HepG2 (cell line): ENCODE measurements around the gene CCDC142. TPM values are rescaled to one million over a fixed set of nuclear protein-coding genes. Genes with fewer than 3 reads are reported as not detected.
"Not testable (repeated sequence)": the region's sequence is repeated elsewhere in the genome, so short reads cannot be mapped to it uniquely, and the experiment has no call there.

Experiments
- ATAC-seq: fragments of 200-7000 bp; cut with Tn5 transposase; 3 replicates; pipeline ENCODE4 v1.9.1; 2020; ENCODE audit warnings: mild to moderate bottlenecking, moderate library complexity
- BruUV-seq: library from RNA; stranded (reverse); fragments of 400-500 nt; replicated peaks from 2 replicates; lab custom pipeline; 2021; lab: Mats Ljungman, UMichigan
- CTCF ChIA-PET: fragments of 300-600 bp; formaldehyde crosslinking; extraction: SDS; loops from one replicate; lab custom pipeline; 2021; ENCODE audit warnings: low total read pairs, inconsistent platforms, low intra/inter-chr PET ratio; lab: Yijun Ruan, JAX
- POLR2A ChIA-PET: fragments of 350-600 bp; sonication (Branson Sonifier 250); formaldehyde crosslinking; loops from one replicate; lab custom pipeline; 2020; ENCODE audit warnings: antibody characterized with exemption, inconsistent platforms; lab: Yijun Ruan, JAX
- DNase-seq: peaks from one replicate; pipeline ENCODE4 v3.0.0-alpha.2; 2015; ENCODE audit warnings: low spot score
- FAIRE-seq: peaks from 3 replicates; lab custom pipeline; 2011; peaks lifted over from hg19 to GRCh38; lab: Jason Lieb, UNC
- H2AFZ ChIP-seq: one replicate; pipeline ENCODE4 v1.6.1; 2011; ENCODE audit warnings: low read length, inconsistent platforms
- H3K27ac ChIP-seq: fragments of 300-600 bp; 3 replicates; pipeline ENCODE4 v1.8.0; 2011; ENCODE audit warnings: mixed run types, mild to moderate bottlenecking, mixed read lengths, low read length, inconsistent platforms; ENCODE audit not compliant: insufficient read depth; ENCODE audit errors: extremely low read length
- H3K27me3 ChIP-seq, 2 experiments: fragments of 200-600 bp in 1 of 2; 2 replicates in 1 of 2; 3 replicates in 1 of 2; pipeline versions ENCODE4 v1.6.0 to v1.8.0; 2011; ENCODE audit warnings: low read length in 2 of 2, mild to moderate bottlenecking in 2 of 2, moderate library complexity in 2 of 2, inconsistent platforms in 1 of 2; ENCODE audit not compliant: insufficient read depth in 2 of 2, control insufficient read depth in 1 of 2
- H3K36me3 ChIP-seq, 2 experiments: fragments of 200-600 bp in 1 of 2; replicated peaks in 1 of 2; 2 replicates in 1 of 2; 3 replicates in 1 of 2; pipeline versions ENCODE4 v1.5.1 to v1.8.0; 2011; ENCODE audit warnings: low read length in 2 of 2, inconsistent platforms in 1 of 2; ENCODE audit not compliant: insufficient read depth in 2 of 2, control insufficient read depth in 1 of 2
- H3K4me1 ChIP-seq: 2 replicates; pipeline ENCODE4 v1.5.1; 2012; ENCODE audit warnings: low read length, inconsistent platforms; ENCODE audit not compliant: insufficient read depth
- H3K4me2 ChIP-seq: 2 replicates; pipeline ENCODE4 v1.6.0; 2011; ENCODE audit warnings: low read depth, low read length, inconsistent platforms
- H3K4me3 ChIP-seq, 3 experiments: fragments of 200-600 bp in 1 of 3; sonication (generic), shearing (Covaris generic) in 1 of 3; replicated peaks in 1 of 3; 2 replicates each; pipeline ENCODE4 v1.5.1; 2011 to 2016; ENCODE audit warnings: low read length in 3 of 3, inconsistent platforms in 2 of 3, low read depth in 2 of 3, mild to moderate bottlenecking in 2 of 3, control low read depth in 1 of 3, mixed read lengths in 1 of 3; ENCODE audit not compliant: insufficient read depth in 1 of 3
- H3K79me2 ChIP-seq: one replicate; pipeline ENCODE4 v1.6.1; 2011; ENCODE audit warnings: low read length, inconsistent platforms; ENCODE audit not compliant: insufficient read depth
- H3K9ac ChIP-seq: 2 replicates; pipeline ENCODE4 v1.6.0; 2011; ENCODE audit warnings: mild to moderate bottlenecking, low read depth, low read length, inconsistent platforms; ENCODE audit not compliant: insufficient read depth
- H3K9me3 ChIP-seq: 2 replicates; pipeline ENCODE4 v1.5.1; 2012; ENCODE audit warnings: mild to moderate bottlenecking, low read length
- H4K20me1 ChIP-seq: 2 replicates; pipeline ENCODE4 v1.6.0; 2011; ENCODE audit warnings: inconsistent platforms, mild to moderate bottlenecking, low read length, moderate library complexity; ENCODE audit not compliant: insufficient read depth
- AGO1 ChIP-seq: fragments of 200-400 bp; formaldehyde crosslinking; IDR thresholded peaks from 2 replicates; pipeline ENCODE4 v1.6.1; 2017; ENCODE audit warnings: mild to moderate bottlenecking, low read depth, low read length, moderate library complexity; ENCODE audit not compliant: poor library complexity, severe bottlenecking
- AGO2 ChIP-seq: fragments of 200-400 bp; formaldehyde crosslinking; optimal IDR thresholded peaks from 2 replicates; pipeline ENCODE3; 2017; ENCODE audit warnings: mild to moderate bottlenecking, low read depth, low read length, moderate library complexity
- NONO ChIP-seq, 2 experiments: fragments of 450-650 bp in 1 of 2; sonication (generic) in 1 of 2; formaldehyde crosslinking in 1 of 2; IDR thresholded peaks in 1 of 2; conservative IDR thresholded peaks in 1 of 2; 2 replicates each; pipeline versions ENCODE4 v1.6.1 to v1.8.0; 2017 to 2022; ENCODE audit warnings: mild to moderate bottlenecking in 1 of 2, missing genetic modification reagents in 1 of 2, moderate library complexity in 1 of 2
- PHF8 ChIP-seq: sonication (generic); formaldehyde crosslinking; IDR thresholded peaks from 2 replicates; pipeline ENCODE4 v1.5.0; 2020; ENCODE audit warnings: missing genetic modification reagents
- REL ChIP-seq: sonication (generic); formaldehyde crosslinking; conservative IDR thresholded peaks from 2 replicates; pipeline ENCODE4 v1.8.0; 2022; ENCODE audit warnings: mild to moderate bottlenecking, missing genetic modification reagents, moderate library complexity
- ZBTB38 ChIP-seq: sonication (generic); formaldehyde crosslinking; IDR thresholded peaks from 2 replicates; pipeline ENCODE4 v1.5.1; 2020; ENCODE audit warnings: mild to moderate bottlenecking, missing genetic modification reagents
- ZC3H13 ChIP-seq: sonication (generic); formaldehyde crosslinking; IDR thresholded peaks from 2 replicates; pipeline ENCODE4 v1.8.1; 2023; ENCODE audit warnings: mild to moderate bottlenecking, missing genetic modification reagents, moderate library complexity
- ZGPAT ChIP-seq: IDR thresholded peaks from 2 replicates; pipeline ENCODE4 v1.6.1; 2016; ENCODE audit warnings: mild to moderate bottlenecking
- ZNF558 ChIP-seq: sonication (generic); formaldehyde crosslinking; IDR thresholded peaks from 2 replicates; pipeline ENCODE4 v1.9.0; 2022; ENCODE audit warnings: mild to moderate bottlenecking, missing genetic modification reagents, borderline replicate concordance
- ZNF589 ChIP-seq: sonication (generic); formaldehyde crosslinking; conservative IDR thresholded peaks from 2 replicates; pipeline ENCODE4 v1.8.0; 2022; ENCODE audit warnings: mild to moderate bottlenecking, moderate library complexity, missing genetic modification reagents
- ZNF772 ChIP-seq: sonication (generic); formaldehyde crosslinking; IDR thresholded peaks from 2 replicates; pipeline ENCODE4 v1.5.0; 2020; ENCODE audit warnings: mild to moderate bottlenecking, missing genetic modification reagents
- WGBS: methylation state at CpG from one replicate; pipeline ENCODE4 v1.1.6; 2017; ENCODE audit warnings: low lambda C conversion rate; 5-methylcytosine and 5-hydroxymethylcytosine counted together
- in situ Hi-C: cut with HindIII; loops from 2 replicates; pipeline ENCODE4 v1.10.0; 2017; ENCODE audit warnings: low pct_unique_long_range_greater_than_20kb; ENCODE audit not compliant: extremely low pct_ligation_motif_present
- intact Hi-C: fragments of 100-400 bp; cut with micrococcal nuclease; formaldehyde crosslinking; loops from one replicate; pipeline ENCODE4 v1.10.0; 2022; ENCODE audit not compliant: unreplicated experiment
- polyA plus RNA-seq, 8 experiments: library from polyadenylated mRNA; depleted of rRNA in 3 of 8; stranded (reverse) in 7 of 8; unstranded in 1 of 8; fragments of >200 nt; fragmentation: Illumina TruSeq in 4 of 8; extraction: Trizol in 4 of 8; gene quantifications; 2 replicates each; pipeline versions ENCODE4 v1.2.1 to v1.2.3, GENCODE V29; 2011 to 2016; ENCODE audit warnings: low read depth in 4 of 8, missing spikeins in 1 of 8, mixed read lengths in 1 of 8; ENCODE audit not compliant: insufficient read depth in 1 of 8
- total RNA-seq, 5 experiments: library from RNA; depleted of rRNA; stranded (reverse); fragments of >200 nt; fragmentation: Illumina TruSeq; extraction: Trizol; gene quantifications; 2 replicates each; pipeline ENCODE4 v1.2.3, GENCODE V29; 2016; ENCODE audit warnings: low read depth in 1 of 5

The CCDC142 gene
- total and polyA plus RNA-seq, 2 of the 13 experiments (the other 11 are each of a cell fraction or from before 2014, with no cell fraction given), result 14.7 to 30.4 TPM

- TF ChIP-seq PHF8 (CRISPR knock-in tag) (peak; percentile 15; the same call in 1 of the 2 replicates), ZBTB38 (CRISPR knock-in tag) (peak; percentile 81)
Observed at GRCh38 chr2:74461187-74462053, 21.4 kb downstream of the CCDC142 start (continued).

- Histone ChIP-seq H3K79me2 (peaks cover 44% of the 10 kb centered on the region), H3K36me3 (peaks cover 1 to 24% of the 10 kb centered on the region in 2 experiments), H3K4me1 (peaks cover 40% of the 10 kb centered on the region)
- BruUV-seq; H3K27me3 ChIP-seq; intact Hi-C loops; H4K20me1 ChIP-seq; H3K27ac ChIP-seq; DNase-seq; H3K4me3 ChIP-seq; H3K9ac ChIP-seq; FAIRE-seq; ATAC-seq; H3K9me3 ChIP-seq; H3K4me2 ChIP-seq; CTCF ChIA-PET; in situ Hi-C loops; H2AFZ ChIP-seq; TF ChIP-seq NONO (IDR thresholded peaks at IDR 0.05): not testable (repeated sequence)
- 96% methylated on average over 10 of the region's 10 CpGs for WGBS
- TF ChIP-seq ZNF772 (0 out of 2 replicates have a peak, but pooled peaks have one; percentile 6), ZC3H13 (0 out of 2 replicates have a peak, but pooled peaks have one; percentile 40), NONO (CRISPR knock-in tag; conservative IDR thresholded peaks at IDR 0.05) (peak; percentile 62), AGO1 (peak; percentile 47), ZNF589 (0 out of 2 replicates have a peak, but pooled peaks have one; percentile 4), ZNF558 (CRISPR knock-in tag) (peak; percentile 28; the same call in 1 of the 2 replicates), ZGPAT (CRISPR knock-in tag) (0 out of 2 replicates have a peak, but pooled peaks have one; percentile 4), AGO2 (peak; percentile 60), REL (CRISPR knock-in tag) (0 out of 2 replicates have a peak, but pooled peaks have one; percentile 43)
- POLR2A ChIA-PET, result interaction anchor here (2.7 to 12.4 kb wide), 5 partner anchors 17 to 47 kb away, joined by 11 to 342 read pairs (median 71); partner anchors contain the start of genes CCDC142, LBX2, PCGF1 and RTKN
Observed at GRCh38 chr2:74460187-74460586, 22.6 kb downstream of the CCDC142 start.
